HG03135 (cell line): ENCODE results near the gene CCDC77.

Source experiments
- ATAC-seq: cut with Tn5 transposase; IDR thresholded peaks from one replicate; pipeline ENCODE4 v1.9.1; 2021; ENCODE audit warnings: mild to moderate bottlenecking, moderate library complexity; ENCODE audit not compliant: unreplicated experiment

CCDC77 gene

DNA sequence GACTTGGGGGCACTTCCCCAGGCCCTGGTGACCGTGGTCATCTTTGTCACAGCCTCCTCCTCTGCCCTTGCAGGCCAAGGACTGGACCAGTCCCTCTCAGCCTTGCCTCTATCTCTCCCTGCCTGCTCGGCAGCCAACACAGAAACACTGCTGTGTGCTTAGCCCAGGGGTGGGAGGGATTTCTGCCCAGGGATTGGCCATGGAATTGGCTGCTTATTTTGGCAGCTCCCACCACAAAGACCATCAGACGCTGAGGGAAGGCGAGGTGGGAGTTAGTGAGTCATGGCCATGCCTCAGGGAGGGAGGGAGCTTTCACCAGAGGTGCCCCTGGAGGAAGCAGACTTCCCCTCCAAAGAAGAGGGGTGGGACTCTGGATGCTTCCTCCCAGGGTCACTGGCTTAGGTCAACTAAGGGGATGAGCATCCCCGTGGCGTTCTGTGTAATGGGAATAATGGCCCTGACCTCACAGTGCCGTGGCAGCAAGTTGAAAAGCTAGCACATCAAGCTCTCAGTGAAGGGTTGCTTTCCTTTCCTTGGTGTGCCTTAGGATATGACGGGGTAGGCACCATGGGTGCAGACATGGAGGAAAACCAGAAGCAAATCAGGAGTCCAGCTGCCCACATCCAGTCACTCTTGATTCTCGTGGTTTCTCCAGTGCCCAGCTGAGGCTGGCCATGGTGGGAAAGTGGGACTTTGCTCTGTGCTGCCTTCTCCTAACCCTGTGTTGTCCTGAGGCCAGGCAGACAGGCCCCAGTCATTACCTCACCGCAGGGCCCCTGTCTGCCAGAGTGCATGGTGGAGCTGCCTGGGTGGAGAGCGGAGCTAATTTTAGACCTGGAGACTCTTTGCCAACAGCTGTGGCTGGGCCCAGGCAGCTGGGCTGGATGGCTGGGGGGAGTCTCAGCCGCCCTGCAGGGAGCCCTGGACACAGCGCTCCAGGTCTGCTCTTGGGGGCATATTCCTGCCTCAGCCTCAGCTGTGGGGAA lies 79.7 kb downstream of the CCDC77 start:
- no peak for ATAC-seq

DNA sequence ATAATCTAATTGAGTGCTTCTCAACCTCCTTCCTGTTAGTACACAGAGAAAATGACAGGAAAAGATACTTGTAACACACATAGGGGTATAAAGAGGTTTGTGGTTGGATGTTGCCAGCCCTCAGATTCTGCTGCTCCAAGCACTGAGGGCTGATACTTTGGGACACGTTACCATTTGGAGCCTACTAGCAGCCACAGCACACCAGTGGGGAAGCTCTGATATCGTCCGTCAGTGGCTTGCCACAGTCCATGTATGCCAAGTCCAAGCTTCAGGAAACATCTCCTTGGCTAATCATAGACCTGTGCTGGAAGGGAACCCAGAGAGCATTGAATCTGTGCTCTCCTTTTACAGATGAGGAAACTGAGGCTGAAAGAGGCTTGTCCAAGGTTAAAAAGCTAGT lies 80.6 kb downstream of the CCDC77 start:
- ATAC-seq, result no peak

DNA sequence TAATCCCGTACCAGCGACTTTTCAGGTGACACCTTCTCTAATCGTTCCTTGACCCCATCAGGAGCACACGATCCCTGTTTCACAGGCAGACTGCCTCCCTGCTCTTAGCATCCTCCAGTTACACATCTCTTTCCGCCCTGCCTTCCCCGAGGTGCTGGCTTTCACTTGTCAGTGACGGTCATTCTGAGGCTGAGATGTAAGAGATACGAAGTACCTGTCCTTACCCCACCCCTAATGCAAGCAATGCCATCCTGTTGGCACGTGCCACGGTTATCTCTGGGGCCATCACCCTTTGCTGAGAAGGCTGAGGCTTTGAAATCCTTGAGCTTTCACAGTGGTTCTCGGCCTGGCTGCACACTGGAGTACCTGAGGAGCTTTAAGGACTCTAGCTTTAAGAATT lies 82.7 kb downstream of the CCDC77 start:
- ATAC-seq, result no peak

DNA sequence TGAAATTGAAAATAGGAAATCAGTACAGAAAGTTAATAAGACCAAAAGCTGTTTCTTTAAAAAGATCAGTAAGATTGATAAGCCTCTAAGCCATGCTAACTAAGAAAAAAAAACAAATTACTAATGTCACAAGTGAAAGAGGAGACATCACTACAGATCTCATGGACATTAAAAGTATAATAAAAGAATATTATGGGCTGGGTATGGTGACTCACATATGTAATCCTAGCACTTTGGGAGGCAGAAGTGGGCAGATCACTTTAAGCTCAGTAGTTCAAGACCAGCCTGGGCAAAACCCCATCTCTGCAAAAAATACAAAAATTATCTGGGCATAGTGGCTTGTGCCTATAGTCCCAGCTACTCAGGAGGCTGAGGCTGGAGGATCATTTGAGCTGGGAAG lies 88.8 kb downstream of the CCDC77 start:
- ATAC-seq, result no peak
